Breast epithelium (tissue), 4 donors: ENCODE results near the gene SLC37A1. TPM values are rescaled to one million over a fixed set of nuclear protein-coding genes. Genes with fewer than 3 reads are reported as not detected.
A peak's percentile ranks its signal among the peaks of the same experiment; 100 is the strongest.

Source experiments
- DNase-seq, 2 donors: peaks; one replicate each; pipeline ENCODE4 v3.0.0-alpha.2; 2019; ENCODE audit warnings: low spot score in 2 of 2
- H3K27ac ChIP-seq, 2 donors: fragments of 200-600 bp; sonication (generic) in 1 of 2; one replicate each; pipeline ENCODE4 v1.5.1; 2016 to 2019; ENCODE audit warnings: mild to moderate bottlenecking in 1 of 2
- H3K27me3 ChIP-seq, 2 donors: fragments of 200-600 bp; sonication (generic) in 1 of 2; one replicate each; pipeline versions ENCODE4 v1.5.1 to v1.6.0; 2017 to 2019; ENCODE audit warnings: control low read depth in 1 of 2, mild to moderate bottlenecking in 1 of 2
- H3K36me3 ChIP-seq: fragments of 200-600 bp; one replicate; pipeline ENCODE4 v1.5.1; 2019
- H3K4me1 ChIP-seq, 2 donors: fragments of 200-600 bp; sonication (generic); one replicate each; pipeline ENCODE4 v1.5.1; 2016 to 2019; ENCODE audit warnings: control low read depth in 1 of 2
- H3K4me3 ChIP-seq, 3 donors: fragments of 200-600 bp; sonication (generic); 1 replicate in 2 of 3; 2 replicates in 1 of 3; pipeline ENCODE4 v1.5.1; 2016 to 2019; ENCODE audit warnings: mild to moderate bottlenecking in 3 of 3, moderate library complexity in 2 of 3
- H3K9me3 ChIP-seq, 2 donors: fragments of 200-600 bp; sonication (generic) in 1 of 2; one replicate each; pipeline ENCODE4 v1.5.1; 2016 to 2019; ENCODE audit warnings: control low read depth in 1 of 2
- POLR2A ChIP-seq: fragments of 450-650 bp; IDR thresholded peaks from one replicate; pipeline ENCODE4 v1.6.1; 2016; ENCODE audit warnings: antibody characterized with exemption, mild to moderate bottlenecking, moderate library complexity
- POLR2AphosphoS5 ChIP-seq, 3 donors: sonication (generic); formaldehyde crosslinking; IDR thresholded peaks; one replicate each; pipeline ENCODE4 v1.6.1; 2017; ENCODE audit warnings: antibody characterized with exemption in 3 of 3
- intact Hi-C: fragments of 100-400 bp; cut with DNase I; formaldehyde crosslinking; loops from one replicate; pipeline ENCODE4 v1.15.1; 2023; ENCODE audit warnings: low total_unique reads
- total RNA-seq, 3 donors: library from RNA; depleted of rRNA; stranded (reverse); fragments of >200 nt; gene quantifications; one replicate each; pipeline ENCODE4 v1.1.0, GENCODE V29; 2016
- TF ChIP-seq, protein P1 (sequence below), 3 donors: fragments of 450-650 bp; IDR thresholded peaks; one replicate each; pipeline ENCODE4 v1.5.1; 2016 to 2017; ENCODE audit warnings: antibody characterized with exemption in 3 of 3, mild to moderate bottlenecking in 3 of 3, moderate library complexity in 3 of 3

Gene SLC37A1
- total RNA-seq, 3 donors from 2014 or later, result 7.5 to 18.4 (median 18.4) TPM

DNA sequence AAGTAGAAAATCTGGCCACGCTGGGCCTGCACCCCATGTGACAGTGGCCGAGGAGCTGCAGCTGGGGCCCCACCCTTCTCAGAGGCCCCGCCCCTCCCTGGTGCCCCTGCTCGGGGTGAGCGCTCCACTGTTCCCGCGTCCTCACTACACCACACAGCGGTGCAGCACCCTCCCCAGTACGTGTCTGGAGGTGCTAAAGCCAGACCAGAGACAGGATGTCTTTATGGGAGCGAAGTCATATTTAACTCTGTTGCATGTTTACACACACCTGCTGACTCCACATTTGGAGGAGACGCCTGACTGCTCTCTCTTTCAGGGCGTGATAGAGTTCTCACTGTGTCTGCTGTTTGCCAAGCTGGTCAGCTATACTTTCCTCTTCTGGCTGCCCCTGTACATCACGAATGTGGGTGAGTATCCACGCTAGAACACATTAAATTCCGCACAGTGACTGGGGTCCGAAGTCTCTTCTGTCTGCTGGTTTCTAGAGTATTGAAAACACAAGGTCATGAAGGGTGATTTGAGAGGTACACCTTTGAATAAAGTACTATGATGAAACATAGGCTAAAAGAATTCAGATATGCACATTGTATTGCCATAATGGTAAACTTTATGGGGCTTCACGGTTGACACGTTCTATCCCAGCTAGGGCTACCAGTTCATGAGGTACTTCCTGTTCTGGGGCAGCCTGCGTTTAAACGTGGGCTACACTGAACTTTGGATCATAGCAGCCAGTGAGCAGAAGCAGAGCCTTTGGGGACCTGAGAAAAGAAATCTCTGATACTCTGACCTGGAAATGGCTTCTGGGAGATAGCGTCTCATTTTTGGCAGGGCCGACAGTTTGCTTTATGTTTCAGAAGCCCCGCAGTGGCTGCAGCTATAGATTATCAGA, 48.4 kb downstream of the SLC37A1 start:
- Histone ChIP-seq H3K9me3 (no peaks in the 10 kb centered on the region), H3K4me3 (no peak overlapping the region), H3K4me1 (no peaks in the 10 kb centered on the region), H3K36me3 (no peaks in the 10 kb centered on the region), H3K27me3 (no peaks in the 10 kb centered on the region), H3K27ac (no peak overlapping the region)
- peak in 1 of 2 donors; percentile 28 for DNase-seq
- TF ChIP-seq, protein P1, sequence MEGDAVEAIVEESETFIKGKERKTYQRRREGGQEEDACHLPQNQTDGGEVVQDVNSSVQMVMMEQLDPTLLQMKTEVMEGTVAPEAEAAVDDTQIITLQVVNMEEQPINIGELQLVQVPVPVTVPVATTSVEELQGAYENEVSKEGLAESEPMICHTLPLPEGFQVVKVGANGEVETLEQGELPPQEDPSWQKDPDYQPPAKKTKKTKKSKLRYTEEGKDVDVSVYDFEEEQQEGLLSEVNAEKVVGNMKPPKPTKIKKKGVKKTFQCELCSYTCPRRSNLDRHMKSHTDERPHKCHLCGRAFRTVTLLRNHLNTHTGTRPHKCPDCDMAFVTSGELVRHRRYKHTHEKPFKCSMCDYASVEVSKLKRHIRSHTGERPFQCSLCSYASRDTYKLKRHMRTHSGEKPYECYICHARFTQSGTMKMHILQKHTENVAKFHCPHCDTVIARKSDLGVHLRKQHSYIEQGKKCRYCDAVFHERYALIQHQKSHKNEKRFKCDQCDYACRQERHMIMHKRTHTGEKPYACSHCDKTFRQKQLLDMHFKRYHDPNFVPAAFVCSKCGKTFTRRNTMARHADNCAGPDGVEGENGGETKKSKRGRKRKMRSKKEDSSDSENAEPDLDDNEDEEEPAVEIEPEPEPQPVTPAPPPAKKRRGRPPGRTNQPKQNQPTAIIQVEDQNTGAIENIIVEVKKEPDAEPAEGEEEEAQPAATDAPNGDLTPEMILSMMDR (IDR thresholded peaks at IDR 0.05), result no peak
- TF ChIP-seq POLR2AphosphoS5 (IDR thresholded peaks at IDR 0.05) (no peak), POLR2A (no peak)
- intact Hi-C loops, result no loop called here

DNA sequence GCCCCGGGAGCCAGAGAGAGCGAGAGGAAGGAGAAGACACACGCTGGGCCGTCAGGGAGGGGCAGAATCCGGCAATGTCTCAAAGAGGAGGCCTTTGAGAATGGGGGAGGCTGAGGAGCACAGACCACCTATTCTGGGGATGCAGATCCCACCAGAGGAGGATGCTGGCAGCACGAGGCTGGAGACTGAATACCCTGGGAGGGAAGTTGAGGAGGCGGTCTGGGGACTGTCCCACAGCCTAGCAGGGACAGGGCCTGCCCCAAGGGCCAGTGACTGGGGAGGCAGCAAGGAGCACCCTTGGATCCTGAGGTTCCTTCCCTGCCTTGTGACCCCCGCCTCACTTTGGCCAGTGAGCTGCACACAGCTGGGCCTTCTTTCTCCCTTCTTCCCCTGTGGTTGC, 49.2 kb downstream of the SLC37A1 start:
- intact Hi-C loops, result no loop called here
- H3K9me3 ChIP-seq, result no peaks in the 10 kb centered on the region
- no peak overlapping the region for H3K27ac ChIP-seq
- no peak for TF ChIP-seq POLR2A
- DNase-seq, result no peak
- no peaks in the 10 kb centered on the region for H3K36me3 ChIP-seq
- no peaks in the 10 kb centered on the region for H3K4me1 ChIP-seq
- no peak overlapping the region for H3K4me3 ChIP-seq
- H3K27me3 ChIP-seq, result no peaks in the 10 kb centered on the region

DNA sequence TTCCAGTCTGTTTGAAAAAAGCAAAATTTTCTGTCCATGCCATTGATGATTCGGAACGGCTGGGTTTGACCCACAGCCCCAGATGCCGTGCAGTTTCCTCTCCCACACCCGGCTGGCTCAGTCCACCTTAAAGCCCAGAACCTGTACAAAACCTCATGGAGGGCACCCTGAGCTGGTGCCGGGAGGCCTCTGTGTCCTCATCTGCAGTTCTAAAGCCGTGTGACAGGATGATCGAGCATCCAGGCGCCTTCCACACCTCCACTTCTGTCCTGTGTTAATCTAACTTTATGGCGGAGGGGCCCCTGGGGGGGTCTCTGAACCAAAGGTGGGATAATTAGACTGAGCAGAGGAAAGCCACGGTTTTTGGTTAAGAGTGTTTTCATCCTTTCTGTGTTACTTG, 49.6 kb downstream of the SLC37A1 start:
- no peak for DNase-seq
- intact Hi-C loops, result no loop called here
- H3K27me3 ChIP-seq, result no peaks in the 10 kb centered on the region
- no peaks in the 10 kb centered on the region for H3K9me3 ChIP-seq
- TF ChIP-seq POLR2A (no peak), POLR2AphosphoS5 (IDR thresholded peaks at IDR 0.05) (no peak)
- TF ChIP-seq, protein P1 (IDR thresholded peaks at IDR 0.05), result no peak
- no peak overlapping the region for H3K4me3 ChIP-seq
- H3K4me1 ChIP-seq, result no peaks in the 10 kb centered on the region
- H3K36me3 ChIP-seq, result no peaks in the 10 kb centered on the region
- no peak overlapping the region for H3K27ac ChIP-seq

DNA sequence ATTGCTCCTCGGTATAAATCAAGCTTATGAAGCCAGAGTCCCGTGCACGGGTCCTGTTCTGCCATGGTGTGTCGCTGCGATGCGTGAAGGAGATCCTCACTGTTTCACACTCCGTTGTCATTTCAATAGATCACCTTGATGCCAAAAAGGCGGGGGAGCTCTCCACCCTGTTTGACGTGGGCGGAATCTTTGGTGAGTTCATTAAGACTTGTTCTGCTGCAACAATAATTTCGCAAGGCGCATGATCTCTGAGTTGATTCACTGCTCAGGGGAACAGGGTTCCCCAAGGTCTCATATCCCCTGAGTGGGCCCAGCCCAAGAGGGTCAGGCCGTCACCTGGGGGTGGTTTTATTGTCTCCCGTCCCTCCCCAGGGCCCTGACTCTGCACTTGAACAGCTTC, 50.0 kb downstream of the SLC37A1 start:
- peak in 1 of 3 donors; percentile 19 for TF ChIP-seq POLR2AphosphoS5 (IDR thresholded peaks at IDR 0.05)
- TF ChIP-seq, protein P1 (IDR thresholded peaks at IDR 0.05), result no peak
- no peaks in the 10 kb centered on the region for H3K9me3 ChIP-seq
- no peaks in the 10 kb centered on the region for H3K36me3 ChIP-seq
- intact Hi-C loops, result no loop called here
- peak overlapping the region in 1 of 2 donors; percentile 50 for H3K27ac ChIP-seq
- no peaks in the 10 kb centered on the region for H3K4me1 ChIP-seq
- H3K27me3 ChIP-seq, result no peaks in the 10 kb centered on the region
- DNase-seq, result peak; percentile 44 to 65
- no peak overlapping the region for H3K4me3 ChIP-seq

DNA sequence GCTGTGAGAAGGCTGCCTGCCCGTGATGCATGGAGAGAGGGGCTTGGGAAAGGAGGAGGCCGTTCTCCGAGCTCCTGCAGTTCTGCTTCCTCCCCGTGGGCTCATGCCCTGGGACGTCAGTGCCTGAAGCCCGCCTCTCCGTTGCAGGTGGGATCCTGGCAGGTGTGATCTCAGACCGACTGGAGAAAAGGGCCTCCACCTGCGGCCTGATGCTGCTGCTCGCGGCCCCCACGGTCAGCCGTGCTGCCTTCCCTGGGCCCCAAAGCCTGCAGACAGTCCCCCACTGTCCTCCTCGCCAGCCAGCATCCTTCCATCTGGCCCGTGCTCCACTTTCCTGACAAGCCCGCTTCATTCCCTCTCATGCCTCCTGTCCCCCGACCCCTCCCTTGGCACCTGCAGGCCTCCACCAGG, 50.9 kb downstream of the SLC37A1 start:
- Histone ChIP-seq H3K4me3 (no peak overlapping the region), H3K9me3 (no peaks in the 10 kb centered on the region), H3K27ac (no peak overlapping the region), H3K27me3 (no peaks in the 10 kb centered on the region), H3K4me1 (no peaks in the 10 kb centered on the region), H3K36me3 (no peaks in the 10 kb centered on the region)
- no peak for TF ChIP-seq POLR2AphosphoS5 (IDR thresholded peaks at IDR 0.05)
- TF ChIP-seq, protein P1 (IDR thresholded peaks at IDR 0.05), result no peak
- TF ChIP-seq POLR2A, result no peak
- DNase-seq, result peak in 1 of 2 donors; percentile 37
- intact Hi-C loops, result no loop called here
